Left lung (tissue), 10 donors: ENCODE measurements around the gene PPM1M. TPM values are rescaled to one million over a fixed set of nuclear protein-coding genes. Genes with fewer than 3 reads are reported as not detected.
A peak's percentile ranks its signal among the peaks of the same experiment; 100 is the strongest.

ENCODE experiments used
- ATAC-seq: fragments of 200-7000 bp; cut with Tn5 transposase; one replicate; pipeline ENCODE4 v1.9.1; 2020; ENCODE audit warnings: moderate library complexity
- DNase-seq, 4 donors: peaks; one replicate each; pipeline ENCODE4 v3.0.0-alpha.2; 2013 to 2020
- H3K27ac ChIP-seq, 2 donors: fragments of 200-600 bp; sonication (generic) in 1 of 2; one replicate each; pipeline versions ENCODE4 v1.5.0 to v1.8.0; 2020 to 2021
- H3K27me3 ChIP-seq, 2 donors: fragments of 200-600 bp; sonication (generic) in 1 of 2; one replicate each; pipeline versions ENCODE4 v1.5.0 to v1.8.0; 2020 to 2021
- H3K36me3 ChIP-seq, 2 donors: fragments of 200-600 bp; sonication (generic) in 1 of 2; one replicate each; pipeline versions ENCODE4 v1.5.0 to v1.8.0; 2020 to 2021
- H3K4me1 ChIP-seq, 2 donors: fragments of 200-600 bp; one replicate each; pipeline ENCODE4 v1.8.0; 2021
- H3K4me3 ChIP-seq, 2 donors: fragments of 200-600 bp; sonication (generic) in 1 of 2; one replicate each; pipeline versions ENCODE4 v1.5.0 to v1.8.0; 2020 to 2021; ENCODE audit warnings: mild to moderate bottlenecking in 1 of 2
- H3K9me3 ChIP-seq, 2 donors: fragments of 200-600 bp; sonication (generic) in 1 of 2; one replicate each; pipeline versions ENCODE4 v1.5.0 to v1.8.0; 2020 to 2021
- CTCF ChIP-seq, 2 donors: fragments of 200-600 bp; sonication (generic) in 1 of 2; IDR thresholded peaks; one replicate each; pipeline versions ENCODE4 v1.5.0 to v1.8.0; 2021; ENCODE audit warnings: antibody characterized with exemption in 2 of 2
- intact Hi-C, 2 donors: fragments of 100-400 bp; cut with DNase I; formaldehyde crosslinking; loops; one replicate each; pipeline versions ENCODE4 v1.11.2 to v1.14.2; 2022
- polyA plus RNA-seq, 6 donors: library from polyadenylated mRNA; unstranded; fragments of 120-200 nt; gene quantifications; one replicate each; pipeline ENCODE4 v1.2.1, GENCODE V29; 2013; ENCODE audit not compliant: insufficient read length in 6 of 6
- total RNA-seq, 2 donors: library from RNA; stranded (reverse); fragmentation: NEBNext Ultra II Directional; extraction: Animal tissue kit (Norgen Biotek cat#: 25700); gene quantifications; one replicate each; pipeline ENCODE4 v1.2.1, GENCODE V29; 2021
- donor health status: DM: no; HTN: yes; CAD: no.
- donor health status: DM: no; HTN: no; CAD: no.

PPM1M gene
- total and polyA plus RNA-seq, 8 donors, result 27.4 to 48.3 (median 31.4) TPM

- peaks cover 0 to 47% of the 10 kb centered on the region in 2 donors for H3K36me3 ChIP-seq
- H3K27ac ChIP-seq, result no peak overlapping the region
- intact Hi-C loops, result loop anchor here in 1 of 2 donors (5.0 kb wide), 1 partner anchor 47 kb away; no protein-coding TSS in a partner anchor
- H3K27me3 ChIP-seq, result no peaks in the 10 kb centered on the region
- no peaks in the 10 kb centered on the region for H3K9me3 ChIP-seq
- H3K4me1 ChIP-seq, result peaks cover 6 to 22% of the 10 kb centered on the region in 2 donors
- DNase-seq, result peak in 2 of 4 donors; percentile 28 to 69
- no peak overlapping the region for H3K4me3 ChIP-seq
- no peak for ATAC-seq
- TF ChIP-seq CTCF (IDR thresholded peaks at IDR 0.05), result no peak
Measured at GRCh38 chr3:52289747-52290595, 44.4 kb downstream of the PPM1M start.

- ATAC-seq, result no peak
- Histone ChIP-seq H3K4me3 (no peak overlapping the region), H3K27me3 (no peaks in the 10 kb centered on the region), H3K4me1 (peaks cover 6 to 22% of the 10 kb centered on the region in 2 donors), H3K36me3 (peaks cover 0 to 53% of the 10 kb centered on the region in 2 donors), H3K9me3 (no peaks in the 10 kb centered on the region), H3K27ac (no peak overlapping the region)
- DNase-seq, result peak in 2 of 4 donors; percentile 27 to 58
- intact Hi-C loops, result loop anchor here in 1 of 2 donors (5.0 kb wide), 1 partner anchor 46 kb away; no protein-coding TSS in a partner anchor
- no peak for TF ChIP-seq CTCF (IDR thresholded peaks at IDR 0.05)
Measured at GRCh38 chr3:52290596-52291507, 45.3 kb downstream of the PPM1M start.

GRCh38 chr3:52291508-52292181, 46.1 kb downstream of the PPM1M start:
- TF ChIP-seq CTCF (IDR thresholded peaks at IDR 0.05), result peak; percentile 24 to 33
- Histone ChIP-seq H3K4me1 (peaks cover 6 to 17% of the 10 kb centered on the region in 2 donors), H3K27me3 (no peaks in the 10 kb centered on the region), H3K9me3 (no peaks in the 10 kb centered on the region), H3K36me3 (peaks cover 0 to 53% of the 10 kb centered on the region in 2 donors), H3K27ac (no peak overlapping the region), H3K4me3 (no peak overlapping the region)
- ATAC-seq (no peak), DNase-seq (peak in 2 of 4 donors; percentile 33 to 51)
- intact Hi-C loops, result loop anchor here in 1 of 2 donors (5.0 kb wide), 1 partner anchor 46 kb away; no protein-coding TSS in a partner anchor

- H3K27ac ChIP-seq, result no peak overlapping the region
- no peak overlapping the region for H3K4me3 ChIP-seq
- DNase-seq (peak in 1 of 4 donors; percentile 62), ATAC-seq (no peak)
- no peaks in the 10 kb centered on the region for H3K9me3 ChIP-seq
- intact Hi-C loops, result loop anchor here in 1 of 2 donors (5.0 kb wide), 1 partner anchor 45 kb away; no protein-coding TSS in a partner anchor
- H3K4me1 ChIP-seq, result peaks cover 6 to 11% of the 10 kb centered on the region in 2 donors
- TF ChIP-seq CTCF (IDR thresholded peaks at IDR 0.05), result no peak
- H3K36me3 ChIP-seq, result peaks cover 0 to 53% of the 10 kb centered on the region in 2 donors
- no peaks in the 10 kb centered on the region for H3K27me3 ChIP-seq
Measured at GRCh38 chr3:52292247-52293065, 46.9 kb downstream of the PPM1M start.
